Mononuclear cell (primary cell): Measurements from ENCODE around the gene AGTPBP1. TPM values are rescaled to one million over a fixed set of nuclear protein-coding genes. Genes with fewer than 3 reads are reported as not detected.
"Not testable (repeated sequence)": the region's sequence is repeated elsewhere in the genome, so short reads cannot be mapped to it uniquely, and the experiment has no call there.

Experiments used
- H3K27me3 ChIP-seq: 2 replicates; pipeline ENCODE4 v1.6.0; 2011; ENCODE audit warnings: low read length, control low read depth; ENCODE audit not compliant: insufficient read depth
- H3K4me1 ChIP-seq: 2 replicates; pipeline ENCODE4 v1.5.1; 2011; ENCODE audit warnings: mild to moderate bottlenecking, low read length, control low read depth; ENCODE audit not compliant: insufficient read depth
- H3K4me3 ChIP-seq: 2 replicates; pipeline ENCODE4 v1.5.1; 2011; ENCODE audit warnings: mild to moderate bottlenecking, low read length, moderate library complexity
- H3K9me3 ChIP-seq: 2 replicates; pipeline ENCODE4 v1.5.1; 2011; ENCODE audit warnings: low read depth, mild to moderate bottlenecking, control low read depth, low read length
- total RNA-seq: library from RNA; depleted of rRNA; stranded (reverse); fragments of >200 nt; gene quantifications from one replicate; pipeline ENCODE4 v1.2.3, GENCODE V29; 2012

AGTPBP1 gene
- total RNA-seq, 1 donor = 147 TPM

DNA sequence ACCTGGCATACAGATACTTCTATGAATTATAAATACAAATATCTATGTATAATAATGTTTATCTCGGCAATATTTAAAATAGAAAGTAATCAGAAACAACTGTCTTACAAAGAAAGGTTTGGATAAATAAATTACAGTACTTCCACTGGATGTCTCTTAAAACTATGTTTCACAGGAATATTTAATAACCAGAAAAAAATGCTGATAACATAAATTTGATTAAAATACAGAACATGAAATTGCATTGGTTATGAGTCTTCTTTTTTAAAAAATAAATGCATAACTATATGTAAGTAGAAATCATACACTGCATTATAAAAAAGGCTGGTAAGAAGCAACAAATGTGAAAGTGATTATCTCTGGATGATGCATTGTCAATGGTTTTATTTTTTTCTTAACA, 126.0 kb downstream of the AGTPBP1 start:
- Histone ChIP-seq H3K4me3 (no peak overlapping the region), H3K4me1 (no peaks in the 10 kb centered on the region), H3K27me3 (no peaks in the 10 kb centered on the region), H3K9me3 (no peaks in the 10 kb centered on the region)

GRCh38 chr9:85610074-85610860, 131.5 kb downstream of the AGTPBP1 start:
- Histone ChIP-seq H3K27me3 (no peaks in the 10 kb centered on the region), H3K4me3 (no peak overlapping the region), H3K9me3 (no peaks in the 10 kb centered on the region), H3K4me1 (no peaks in the 10 kb centered on the region)

DNA sequence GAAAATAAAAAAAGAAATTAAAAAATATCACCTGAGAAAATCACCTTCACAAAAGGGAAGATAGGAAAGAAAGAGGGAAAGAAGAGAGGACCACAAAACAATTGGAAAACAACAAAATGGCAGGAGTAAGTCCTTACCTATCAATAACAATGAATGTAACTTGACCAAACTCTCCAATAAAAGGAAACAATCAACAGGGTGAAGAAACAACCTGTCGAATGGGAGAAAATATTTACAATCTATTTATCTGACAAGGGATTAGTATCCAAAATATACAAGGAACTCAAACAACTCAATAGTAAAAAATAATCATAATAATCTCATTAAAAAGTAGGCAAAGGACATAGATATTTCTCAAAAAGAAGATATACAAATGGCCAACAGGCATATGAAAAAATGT, 135.8 kb downstream of the AGTPBP1 start:
- Histone ChIP-seq H3K4me1 (peaks cover 10% of the 10 kb centered on the region), H3K9me3 (no peaks in the 10 kb centered on the region), H3K4me3 (no peak overlapping the region), H3K27me3 (no peaks in the 10 kb centered on the region)

DNA sequence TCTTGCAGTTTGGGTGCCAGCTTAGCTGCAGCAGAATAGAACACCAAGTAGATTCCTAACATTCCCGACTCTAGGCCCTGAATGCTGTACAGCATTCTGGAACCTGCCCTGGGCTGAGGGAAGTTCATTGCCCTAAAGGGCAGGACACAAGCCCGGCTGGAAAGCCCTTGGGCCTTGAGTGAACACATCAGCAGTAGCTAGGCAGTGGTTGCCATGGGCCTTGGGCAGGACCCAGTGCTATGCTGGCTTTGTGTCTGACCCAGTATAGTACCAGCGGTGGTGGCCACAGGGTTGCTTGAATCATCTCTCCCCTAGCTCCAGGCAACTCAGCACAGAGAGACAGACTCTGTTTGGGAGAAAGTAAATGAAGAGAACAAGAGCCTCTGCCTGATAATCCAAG, 137.8 kb downstream of the AGTPBP1 start:
- H3K4me1 ChIP-seq = peaks cover 15% of the 10 kb centered on the region

DNA sequence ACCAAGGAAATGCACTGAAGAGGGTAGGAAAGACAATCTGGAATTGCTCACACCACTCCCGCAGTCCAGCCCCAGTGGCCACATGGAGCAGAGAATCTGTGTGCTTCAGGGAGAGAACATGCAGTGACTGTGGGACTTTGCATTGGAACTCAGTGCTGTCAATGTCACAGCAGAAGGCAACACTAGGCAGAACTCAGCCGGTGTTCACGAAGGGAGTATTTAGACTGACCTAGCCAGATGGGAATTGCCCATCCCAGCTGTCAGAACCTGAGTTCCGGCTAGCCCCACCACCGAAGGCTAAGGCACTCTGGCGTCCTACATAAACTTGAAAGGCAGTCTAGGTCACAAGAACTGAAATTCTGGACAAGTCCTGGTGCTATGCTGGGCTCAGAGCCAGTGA, 139.0 kb downstream of the AGTPBP1 start:
- H3K4me1 ChIP-seq = peaks cover 15% of the 10 kb centered on the region
- H3K27me3 ChIP-seq = no peaks in the 10 kb centered on the region
- no peak overlapping the region for H3K4me3 ChIP-seq
- no peaks in the 10 kb centered on the region for H3K9me3 ChIP-seq

More for the DNA sequence above, 137.8 kb downstream of the AGTPBP1 start:
- Histone ChIP-seq H3K9me3 (no peaks in the 10 kb centered on the region), H3K4me3 (no peak overlapping the region), H3K27me3 (no peaks in the 10 kb centered on the region)

GRCh38 chr9:85600675-85601263, 141.0 kb downstream of the AGTPBP1 start:
- Histone ChIP-seq H3K4me3 (no peak overlapping the region), H3K4me1 (peaks cover 15% of the 10 kb centered on the region), H3K9me3 (no peaks in the 10 kb centered on the region), H3K27me3 (no peaks in the 10 kb centered on the region)

- Histone ChIP-seq H3K4me1 (peaks cover 15% of the 10 kb centered on the region), H3K9me3 (no peaks in the 10 kb centered on the region), H3K4me3 (no peak overlapping the region), H3K27me3 (no peaks in the 10 kb centered on the region)
Observed at GRCh38 chr9:85599540-85600105, 142.1 kb downstream of the AGTPBP1 start.

GRCh38 chr9:85594316-85594715, 147.4 kb downstream of the AGTPBP1 start:
- H3K4me1 ChIP-seq = no peaks in the 10 kb centered on the region
- H3K9me3 ChIP-seq = no peaks in the 10 kb centered on the region
- H3K27me3 ChIP-seq = no peaks in the 10 kb centered on the region
- no peak overlapping the region for H3K4me3 ChIP-seq

DNA sequence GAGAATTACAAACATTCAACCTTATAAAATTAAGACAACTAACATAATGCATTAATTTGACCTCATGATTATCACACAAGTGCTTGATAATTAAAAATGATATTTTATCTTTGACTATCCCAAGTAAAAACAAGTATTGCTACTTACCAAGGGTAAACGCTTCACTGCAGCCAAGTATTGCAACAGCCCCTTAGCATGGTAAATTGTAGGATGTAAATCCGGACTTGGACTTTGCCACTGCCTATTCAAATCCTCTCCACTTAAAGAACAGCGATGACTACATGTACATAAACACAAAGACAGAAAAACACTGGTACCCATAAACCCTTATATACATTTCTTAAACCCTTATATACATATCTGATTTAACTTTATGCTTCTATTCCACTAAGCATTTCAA, 155.1 kb downstream of the AGTPBP1 start:
- no peaks in the 10 kb centered on the region for H3K27me3 ChIP-seq
- H3K4me3 ChIP-seq = no peak overlapping the region

GRCh38 chr9:85577353-85577952, 164.3 kb downstream of the AGTPBP1 start:
- Histone ChIP-seq H3K27me3 (no peaks in the 10 kb centered on the region), H3K4me1 (no peaks in the 10 kb centered on the region), H3K4me3 (no peak overlapping the region), H3K9me3 (no peaks in the 10 kb centered on the region)

More for the DNA sequence above, 155.1 kb downstream of the AGTPBP1 start:
- Histone ChIP-seq H3K4me1 (no peaks in the 10 kb centered on the region), H3K9me3 (no peaks in the 10 kb centered on the region)

- H3K4me3 ChIP-seq = no peak overlapping the region
- H3K4me1 ChIP-seq = no peaks in the 10 kb centered on the region
- H3K27me3 ChIP-seq = no peaks in the 10 kb centered on the region
- no peaks in the 10 kb centered on the region for H3K9me3 ChIP-seq
Observed at GRCh38 chr9:85575868-85576267, 165.9 kb downstream of the AGTPBP1 start.

DNA sequence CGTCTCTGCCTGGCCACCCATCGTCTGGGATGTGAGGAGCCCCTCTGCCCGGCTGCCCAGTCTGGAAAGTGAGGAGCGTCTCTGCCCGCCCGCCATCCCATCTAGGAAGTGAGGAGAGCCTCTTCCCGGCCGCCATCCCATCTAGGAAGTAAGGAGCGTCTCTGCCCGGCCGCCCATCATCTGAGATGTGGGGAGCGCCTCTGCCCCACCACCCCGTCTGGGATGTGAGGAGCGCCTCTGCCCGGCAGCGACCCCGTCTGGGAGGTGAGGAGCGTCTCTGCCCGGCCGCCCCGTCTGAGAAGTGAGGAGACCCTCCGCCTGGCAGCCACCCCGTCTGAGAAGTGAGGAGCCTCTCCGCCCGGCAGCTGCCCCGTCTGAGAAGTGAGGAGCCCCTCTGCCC, 168.2 kb downstream of the AGTPBP1 start:
- H3K27me3 ChIP-seq, H3K4me3 ChIP-seq, H3K4me1 ChIP-seq, H3K9me3 ChIP-seq: not testable (repeated sequence)

GRCh38 chr9:85572917-85573316, 168.8 kb downstream of the AGTPBP1 start:
- H3K27me3 ChIP-seq, H3K4me3 ChIP-seq, H3K9me3 ChIP-seq, H3K4me1 ChIP-seq: not testable (repeated sequence)

- Histone ChIP-seq H3K4me3 (no peak overlapping the region), H3K27me3 (no peaks in the 10 kb centered on the region), H3K9me3 (no peaks in the 10 kb centered on the region), H3K4me1 (no peaks in the 10 kb centered on the region)
Observed at GRCh38 chr9:85569988-85570387, 171.8 kb downstream of the AGTPBP1 start.

DNA sequence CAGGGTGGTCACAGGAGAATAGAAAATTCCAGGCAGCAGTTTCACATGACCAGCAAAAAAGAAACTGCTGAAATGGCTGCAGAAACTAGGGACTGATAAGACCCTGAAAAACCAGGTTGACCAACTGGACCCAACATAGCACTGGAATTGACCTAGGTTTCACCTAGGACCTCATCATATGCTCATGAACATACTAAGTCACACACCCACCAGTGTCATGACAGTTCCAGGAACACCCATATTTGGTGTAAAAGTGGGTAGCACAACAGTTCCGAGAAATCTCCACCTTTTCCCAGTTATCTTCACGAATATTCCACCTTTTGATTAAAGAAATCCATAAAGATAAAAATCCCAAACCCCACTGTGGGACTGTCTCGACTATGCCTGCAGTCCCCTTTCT, 182.2 kb downstream of the AGTPBP1 start:
- Histone ChIP-seq H3K4me3 (no peak overlapping the region), H3K4me1 (no peaks in the 10 kb centered on the region), H3K27me3 (no peaks in the 10 kb centered on the region), H3K9me3 (no peaks in the 10 kb centered on the region)
